ENCODE results near the gene CAMTA1.

CAMTA1 gene

DNA sequence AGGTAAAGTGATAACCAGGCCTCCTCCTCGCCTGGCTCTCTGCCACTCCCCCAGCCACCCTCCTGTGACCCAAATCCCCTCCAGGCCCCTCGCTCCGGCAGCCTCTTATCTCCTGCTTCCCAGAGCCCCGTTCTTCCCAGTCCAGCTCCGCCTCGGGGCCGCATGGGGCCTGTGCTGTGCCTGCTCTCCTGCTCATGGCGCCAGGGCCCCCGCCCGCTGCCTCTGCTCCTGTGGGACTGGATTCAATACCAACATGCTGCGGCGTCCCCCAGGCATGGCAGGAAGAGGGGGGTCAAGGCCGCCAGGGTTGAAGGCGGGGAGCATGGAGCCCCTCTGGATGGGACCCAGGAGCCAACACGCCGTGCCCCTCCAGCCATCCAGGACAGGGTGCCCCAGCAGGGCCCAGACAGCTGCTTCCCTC, 772.8 kb downstream of the CAMTA1 start:
- no peak for DNase-seq (ENCODE audit: low read depth)
- H3K4me3 ChIP-seq (ENCODE audit: low read depth, low read length) = no peak overlapping the region
- TF ChIP-seq, protein P1, sequence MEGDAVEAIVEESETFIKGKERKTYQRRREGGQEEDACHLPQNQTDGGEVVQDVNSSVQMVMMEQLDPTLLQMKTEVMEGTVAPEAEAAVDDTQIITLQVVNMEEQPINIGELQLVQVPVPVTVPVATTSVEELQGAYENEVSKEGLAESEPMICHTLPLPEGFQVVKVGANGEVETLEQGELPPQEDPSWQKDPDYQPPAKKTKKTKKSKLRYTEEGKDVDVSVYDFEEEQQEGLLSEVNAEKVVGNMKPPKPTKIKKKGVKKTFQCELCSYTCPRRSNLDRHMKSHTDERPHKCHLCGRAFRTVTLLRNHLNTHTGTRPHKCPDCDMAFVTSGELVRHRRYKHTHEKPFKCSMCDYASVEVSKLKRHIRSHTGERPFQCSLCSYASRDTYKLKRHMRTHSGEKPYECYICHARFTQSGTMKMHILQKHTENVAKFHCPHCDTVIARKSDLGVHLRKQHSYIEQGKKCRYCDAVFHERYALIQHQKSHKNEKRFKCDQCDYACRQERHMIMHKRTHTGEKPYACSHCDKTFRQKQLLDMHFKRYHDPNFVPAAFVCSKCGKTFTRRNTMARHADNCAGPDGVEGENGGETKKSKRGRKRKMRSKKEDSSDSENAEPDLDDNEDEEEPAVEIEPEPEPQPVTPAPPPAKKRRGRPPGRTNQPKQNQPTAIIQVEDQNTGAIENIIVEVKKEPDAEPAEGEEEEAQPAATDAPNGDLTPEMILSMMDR (conservative IDR thresholded peaks at IDR 0.05; ENCODE audit: low read depth, low read length) = no peak

DNA sequence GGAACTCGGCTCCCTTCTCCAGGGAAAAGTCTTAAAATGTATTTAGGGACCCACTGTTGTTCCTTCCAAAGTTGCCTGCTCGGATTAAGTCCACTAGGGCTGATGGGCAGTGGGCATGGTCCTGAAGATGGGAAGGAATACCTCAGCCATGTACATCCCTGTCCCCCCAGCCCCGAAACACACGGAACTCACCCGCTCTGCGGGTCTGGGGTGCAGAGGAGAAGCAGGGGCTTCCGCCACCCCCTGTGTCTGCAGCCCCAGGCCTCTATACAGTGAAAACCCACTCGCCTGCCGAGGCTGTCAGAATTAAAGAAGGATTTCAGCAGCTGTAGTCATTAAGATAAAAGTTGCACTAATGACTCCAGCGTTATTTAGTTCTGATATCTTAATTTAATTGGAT, 773.2 kb downstream of the CAMTA1 start:
- DNase-seq (ENCODE audit: low read depth) = no peak
- no peak overlapping the region for H3K4me3 ChIP-seq (ENCODE audit: low read depth, low read length)
- TF ChIP-seq, protein P1 (conservative IDR thresholded peaks at IDR 0.05; ENCODE audit: low read depth, low read length) = no peak

DNA sequence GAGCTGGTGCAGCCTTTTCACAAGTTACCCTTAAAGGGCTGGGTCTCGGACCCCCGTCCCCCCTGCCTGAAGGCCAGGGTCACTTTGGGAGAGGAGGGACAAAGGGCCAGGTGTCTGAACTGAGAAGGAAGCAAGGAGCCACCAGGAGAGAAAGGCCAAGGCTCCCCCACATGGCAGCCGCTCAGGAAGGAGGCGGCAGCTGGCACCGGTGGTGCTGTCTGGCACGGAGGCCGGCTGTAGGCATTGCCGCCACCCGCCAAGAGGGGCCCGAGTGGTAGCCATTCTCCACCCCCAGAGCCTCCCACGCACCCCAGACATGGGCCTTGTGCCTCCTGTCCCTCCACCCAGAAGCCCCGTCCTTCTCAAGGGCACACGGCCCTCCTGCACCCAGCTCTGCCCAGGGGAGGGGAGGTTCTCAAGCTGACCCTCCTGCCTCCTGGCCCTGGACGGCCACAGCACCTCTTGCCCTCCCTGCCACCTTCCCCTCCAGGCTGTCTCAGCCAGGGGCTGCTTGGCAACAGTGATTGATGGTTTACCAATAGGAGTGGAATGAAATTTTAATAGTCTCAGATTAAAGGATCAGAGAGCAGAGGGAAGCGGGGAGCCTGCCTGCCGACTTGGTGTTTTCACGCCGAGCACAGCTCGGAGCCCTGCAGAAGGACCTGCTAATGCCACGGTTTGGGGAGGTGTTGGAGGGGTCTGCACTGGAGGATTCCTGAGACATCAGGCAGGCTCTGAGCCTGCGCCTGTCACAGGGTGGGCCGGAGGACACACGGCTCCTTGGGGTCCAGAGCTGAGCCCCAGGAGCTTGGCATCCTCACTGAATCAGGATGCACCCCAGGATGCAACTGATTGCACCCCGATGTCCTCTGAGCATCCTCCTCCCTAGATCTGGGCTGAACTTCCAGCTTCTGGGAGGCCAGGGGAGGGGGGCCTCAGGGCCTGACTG, 773.9 kb downstream of the CAMTA1 start:
- DNase-seq (ENCODE audit: low read depth) = no peak
- no peak overlapping the region for H3K4me3 ChIP-seq (ENCODE audit: low read depth, low read length)
- TF ChIP-seq, protein P1 (conservative IDR thresholded peaks at IDR 0.05; ENCODE audit: low read depth, low read length) = no peak

DNA sequence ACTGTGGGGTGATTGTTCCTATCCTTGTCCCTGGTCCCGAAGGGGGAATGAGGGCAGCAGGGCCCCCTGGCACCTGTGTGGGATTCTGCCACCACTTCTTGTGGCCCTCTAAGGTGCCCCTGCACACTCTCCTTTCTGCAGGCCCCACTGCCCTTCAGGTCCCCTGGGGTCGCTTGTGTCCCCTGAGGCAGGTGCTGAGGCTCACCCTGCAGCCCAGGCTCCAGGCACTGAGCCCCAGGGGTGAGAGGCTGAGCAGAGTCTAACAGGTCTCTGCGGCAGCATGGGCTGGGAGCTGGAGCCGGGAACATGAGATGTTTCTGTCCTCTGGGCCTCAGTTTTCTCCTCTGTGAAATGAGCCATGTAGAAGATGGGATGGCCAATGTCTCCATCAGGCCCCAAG, 774.9 kb downstream of the CAMTA1 start:
- no peak for DNase-seq (ENCODE audit: low read depth)
- H3K4me3 ChIP-seq (ENCODE audit: low read depth, low read length) = no peak overlapping the region
- TF ChIP-seq, protein P1 (conservative IDR thresholded peaks at IDR 0.05; ENCODE audit: low read depth, low read length) = no peak

DNA sequence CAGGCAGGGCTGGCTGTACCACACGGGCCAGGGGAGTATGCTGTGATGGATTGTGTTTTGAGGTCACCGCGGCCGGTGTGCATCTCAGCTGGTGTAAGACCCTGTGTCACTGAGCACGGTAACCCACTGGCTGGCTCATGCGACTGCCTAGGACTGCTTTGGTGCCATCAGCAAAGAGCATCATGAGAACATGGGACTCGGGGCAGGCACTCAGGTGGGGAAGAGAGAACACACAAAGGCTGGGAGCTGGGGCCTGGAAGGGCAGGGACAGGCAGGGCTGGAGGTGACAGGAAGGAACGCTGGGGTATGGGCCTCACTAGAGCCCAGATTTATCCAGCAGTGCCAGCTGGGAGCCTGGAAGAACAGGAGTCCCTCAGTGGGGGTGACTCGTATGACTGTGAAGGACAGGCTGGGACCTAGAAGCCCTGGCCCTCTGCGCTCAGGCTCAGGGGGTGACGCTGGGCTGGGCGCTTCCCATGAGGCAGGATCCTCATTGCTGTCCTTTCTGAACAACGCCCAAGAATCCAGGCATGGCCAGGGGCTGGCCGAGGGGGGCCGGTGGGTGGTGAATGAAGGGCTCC, 775.4 kb downstream of the CAMTA1 start:
- TF ChIP-seq, protein P1 (conservative IDR thresholded peaks at IDR 0.05; ENCODE audit: low read depth, low read length) = no peak
- DNase-seq (ENCODE audit: low read depth) = no peak
- no peak overlapping the region for H3K4me3 ChIP-seq (ENCODE audit: low read depth, low read length)

DNA sequence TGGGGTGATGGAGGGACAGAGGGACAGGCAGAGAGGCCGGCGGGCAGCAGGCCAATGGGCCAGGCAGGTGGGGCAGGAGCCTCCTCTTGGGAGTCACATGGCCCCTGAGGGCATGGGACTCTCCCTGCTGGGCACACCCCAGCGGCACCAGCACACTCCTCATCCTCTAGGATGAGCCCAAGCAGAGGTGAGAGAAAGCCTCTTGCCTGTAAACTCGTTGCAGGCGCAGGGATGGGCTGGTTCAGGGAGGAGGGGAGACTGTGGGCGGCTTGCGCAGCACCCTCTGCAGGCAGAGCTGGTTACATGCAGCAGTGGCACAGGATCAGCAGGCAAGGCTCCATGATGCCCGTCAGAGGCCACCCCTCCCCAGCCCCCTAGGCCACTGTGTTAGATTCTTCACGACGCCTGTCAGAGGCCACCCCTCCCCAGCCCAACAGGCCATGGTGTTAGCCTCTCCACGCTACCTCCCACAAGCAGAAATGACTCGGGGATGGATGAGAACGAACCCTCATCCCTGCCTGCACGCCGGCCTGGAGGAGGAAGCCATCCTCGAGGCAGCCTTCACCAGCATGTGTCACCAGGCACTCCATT, 776.2 kb downstream of the CAMTA1 start:
- TF ChIP-seq, protein P1 (conservative IDR thresholded peaks at IDR 0.05; ENCODE audit: low read depth, low read length) = peak; percentile 48
- H3K4me3 ChIP-seq (ENCODE audit: low read depth, low read length) = no peak overlapping the region
- no peak for DNase-seq (ENCODE audit: low read depth)

All from choroid plexus epithelial cell (primary cell).